Ishikawa (cell line): ENCODE results near the gene TOX2.

Experiments used
- CEBPB ChIP-seq: IDR thresholded peaks from 2 replicates; pipeline ENCODE4 v1.6.1; 2012
- CREB1 ChIP-seq: IDR thresholded peaks from 2 replicates; pipeline ENCODE4 v1.6.1; 2012; ENCODE audit warnings: low read depth
- EGR1 ChIP-seq: IDR thresholded peaks from 2 replicates; pipeline ENCODE4 v1.6.1; 2012
- EP300 ChIP-seq: IDR thresholded peaks from 2 replicates; pipeline ENCODE4 v1.6.1; 2012; ENCODE audit warnings: borderline replicate concordance
- FOXM1 ChIP-seq: IDR thresholded peaks from 2 replicates; pipeline ENCODE4 v1.6.1; 2012; ENCODE audit warnings: low read depth, borderline replicate concordance
- NFIC ChIP-seq: IDR thresholded peaks from 2 replicates; pipeline ENCODE4 v1.6.1; 2012
- RAD21 ChIP-seq: IDR thresholded peaks from 2 replicates; pipeline ENCODE4 v1.6.1; 2012; ENCODE audit warnings: low read depth
- REST ChIP-seq: IDR thresholded peaks from 2 replicates; pipeline ENCODE4 v1.6.1; 2012; ENCODE audit warnings: low read depth, mild to moderate bottlenecking
- TAF1 ChIP-seq: IDR thresholded peaks from 2 replicates; pipeline ENCODE4 v1.6.1; 2012; ENCODE audit warnings: low read depth, mild to moderate bottlenecking
- TCF12 ChIP-seq: IDR thresholded peaks from 2 replicates; pipeline ENCODE4 v1.6.1; 2012; ENCODE audit warnings: low read depth
- TEAD4 ChIP-seq: IDR thresholded peaks from 2 replicates; pipeline ENCODE4 v1.6.1; 2012
- YY1 ChIP-seq: IDR thresholded peaks from 2 replicates; pipeline ENCODE4 v1.6.1; 2012; ENCODE audit warnings: low read depth
- ZBTB7A ChIP-seq: IDR thresholded peaks from 2 replicates; pipeline ENCODE4 v1.6.1; 2012; ENCODE audit warnings: low read depth
- TF ChIP-seq, protein P1 (sequence below): IDR thresholded peaks from 2 replicates; pipeline ENCODE4 v1.6.1; 2012
- TF ChIP-seq, protein P2 (sequence below): IDR thresholded peaks from 2 replicates; pipeline ENCODE4 v1.6.1; 2012

Gene TOX2

GRCh38 chr20:44026647-44027342, 112.1 kb downstream of the TOX2 start:
- TF ChIP-seq EP300 (no peak), CEBPB (no peak), FOXM1 (no peak), TEAD4 (no peak), EGR1 (no peak), TCF12 (no peak)

DNA sequence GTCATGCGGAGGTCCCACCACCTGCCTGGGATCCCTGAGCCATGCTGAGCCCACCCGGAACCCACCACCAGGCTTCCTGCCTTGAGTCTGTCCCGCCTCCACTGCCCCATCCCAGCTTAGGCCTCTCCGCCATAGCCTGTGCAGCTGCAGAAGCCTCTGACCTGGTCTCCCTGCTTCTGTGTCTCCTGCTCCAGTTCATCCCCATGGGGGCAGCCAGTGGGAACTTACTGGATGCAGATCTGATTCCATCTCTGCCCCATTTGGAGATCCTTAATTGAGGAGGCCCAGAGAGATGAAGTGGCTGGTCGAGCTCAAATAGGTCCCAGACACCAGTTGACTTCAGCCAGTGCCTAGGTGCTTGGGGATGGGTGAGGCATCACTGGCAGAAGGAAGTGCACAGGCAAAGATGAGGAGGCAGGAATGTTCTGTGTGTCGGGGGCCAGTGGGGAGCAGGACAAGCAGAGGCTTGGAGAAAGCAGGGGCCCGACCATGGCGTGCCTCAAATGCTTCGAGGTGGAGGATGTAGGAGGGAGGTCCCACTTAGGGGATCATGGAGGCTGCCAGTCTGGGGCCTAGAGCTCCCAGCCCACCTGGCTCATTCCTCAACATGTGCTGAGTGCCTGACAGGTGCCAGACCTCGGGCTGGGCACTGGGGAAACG, 112.8 kb downstream of the TOX2 start:
- TF ChIP-seq ZBTB7A (no peak), RAD21 (no peak), TAF1 (no peak), EGR1 (no peak), CREB1 (no peak), YY1 (no peak)
- TF ChIP-seq, protein P1, sequence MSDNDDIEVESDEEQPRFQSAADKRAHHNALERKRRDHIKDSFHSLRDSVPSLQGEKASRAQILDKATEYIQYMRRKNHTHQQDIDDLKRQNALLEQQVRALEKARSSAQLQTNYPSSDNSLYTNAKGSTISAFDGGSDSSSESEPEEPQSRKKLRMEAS, result no peak

- TF ChIP-seq CEBPB, result no peak
- TF ChIP-seq ZBTB7A, result no peak
- TF ChIP-seq, protein P1, result no peak
- TF ChIP-seq NFIC, result no peak
- TF ChIP-seq, protein P2, sequence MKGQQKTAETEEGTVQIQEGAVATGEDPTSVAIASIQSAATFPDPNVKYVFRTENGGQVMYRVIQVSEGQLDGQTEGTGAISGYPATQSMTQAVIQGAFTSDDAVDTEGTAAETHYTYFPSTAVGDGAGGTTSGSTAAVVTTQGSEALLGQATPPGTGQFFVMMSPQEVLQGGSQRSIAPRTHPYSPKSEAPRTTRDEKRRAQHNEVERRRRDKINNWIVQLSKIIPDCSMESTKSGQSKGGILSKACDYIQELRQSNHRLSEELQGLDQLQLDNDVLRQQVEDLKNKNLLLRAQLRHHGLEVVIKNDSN, result no peak
- no peak for TF ChIP-seq FOXM1
- no peak for TF ChIP-seq RAD21
- no peak for TF ChIP-seq CREB1
- TF ChIP-seq EP300, result no peak
- TF ChIP-seq YY1, result no peak
- TF ChIP-seq TEAD4, result no peak
- TF ChIP-seq TCF12, result no peak
- TF ChIP-seq EGR1, result no peak
- no peak for TF ChIP-seq REST
- TF ChIP-seq TAF1, result no peak
Observed at GRCh38 chr20:44028003-44028730, 113.5 kb downstream of the TOX2 start.

GRCh38 chr20:44028868-44029847, 114.5 kb downstream of the TOX2 start:
- TF ChIP-seq CEBPB, result no peak
- no peak for TF ChIP-seq REST
- no peak for TF ChIP-seq RAD21
- TF ChIP-seq TAF1, result no peak
- TF ChIP-seq FOXM1, result no peak
- TF ChIP-seq YY1, result no peak
- no peak for TF ChIP-seq EGR1
- TF ChIP-seq TCF12, result no peak
- no peak for TF ChIP-seq CREB1
- no peak for TF ChIP-seq NFIC
- TF ChIP-seq, protein P1, result no peak
- TF ChIP-seq ZBTB7A, result no peak

GRCh38 chr20:44029848-44030230, 115.2 kb downstream of the TOX2 start:
- no peak for TF ChIP-seq REST
- TF ChIP-seq NFIC, result no peak
- TF ChIP-seq RAD21, result no peak
- TF ChIP-seq, protein P2, result no peak
- TF ChIP-seq YY1, result no peak
- TF ChIP-seq TAF1, result no peak
- no peak for TF ChIP-seq EP300
- TF ChIP-seq ZBTB7A, result no peak
- no peak for TF ChIP-seq TEAD4
- TF ChIP-seq CEBPB, result no peak
- TF ChIP-seq TCF12, result no peak
- TF ChIP-seq, protein P1, result no peak
- TF ChIP-seq EGR1, result no peak
- TF ChIP-seq FOXM1, result no peak
- no peak for TF ChIP-seq CREB1
